ENCODE measurements around the gene ACTR1A.

The ACTR1A gene

GRCh38 chr10:102461187-102462054 is 41.1 kb downstream of the ACTR1A start:
- Histone ChIP-seq H3K4me1 (peaks cover 15% of the 10 kb centered on the region), H2AFZ (peak overlapping the region; percentile 100), H3K9ac (peak overlapping the region; percentile 17), H3K9me3 (ENCODE audit: control insufficient read depth, low read length) (no peaks in the 10 kb centered on the region), H3K4me3 (ENCODE audit: low read depth, low read length) (peak overlapping the region; percentile 59), H3K27ac (no peak overlapping the region), H3K4me2 (ENCODE audit: low read length) (peak overlapping the region; percentile 83), H3K36me3 (ENCODE audit: control insufficient read depth, insufficient read depth, low read length) (no peaks in the 10 kb centered on the region), H3K79me2 (peaks cover 2% of the 10 kb centered on the region), H3K27me3 (ENCODE audit: control insufficient read depth, insufficient read depth, low read length) (no peaks in the 10 kb centered on the region)
- TF ChIP-seq, protein P1, sequence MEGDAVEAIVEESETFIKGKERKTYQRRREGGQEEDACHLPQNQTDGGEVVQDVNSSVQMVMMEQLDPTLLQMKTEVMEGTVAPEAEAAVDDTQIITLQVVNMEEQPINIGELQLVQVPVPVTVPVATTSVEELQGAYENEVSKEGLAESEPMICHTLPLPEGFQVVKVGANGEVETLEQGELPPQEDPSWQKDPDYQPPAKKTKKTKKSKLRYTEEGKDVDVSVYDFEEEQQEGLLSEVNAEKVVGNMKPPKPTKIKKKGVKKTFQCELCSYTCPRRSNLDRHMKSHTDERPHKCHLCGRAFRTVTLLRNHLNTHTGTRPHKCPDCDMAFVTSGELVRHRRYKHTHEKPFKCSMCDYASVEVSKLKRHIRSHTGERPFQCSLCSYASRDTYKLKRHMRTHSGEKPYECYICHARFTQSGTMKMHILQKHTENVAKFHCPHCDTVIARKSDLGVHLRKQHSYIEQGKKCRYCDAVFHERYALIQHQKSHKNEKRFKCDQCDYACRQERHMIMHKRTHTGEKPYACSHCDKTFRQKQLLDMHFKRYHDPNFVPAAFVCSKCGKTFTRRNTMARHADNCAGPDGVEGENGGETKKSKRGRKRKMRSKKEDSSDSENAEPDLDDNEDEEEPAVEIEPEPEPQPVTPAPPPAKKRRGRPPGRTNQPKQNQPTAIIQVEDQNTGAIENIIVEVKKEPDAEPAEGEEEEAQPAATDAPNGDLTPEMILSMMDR (IDR thresholded peaks at IDR 0.05): no peak

DNA sequence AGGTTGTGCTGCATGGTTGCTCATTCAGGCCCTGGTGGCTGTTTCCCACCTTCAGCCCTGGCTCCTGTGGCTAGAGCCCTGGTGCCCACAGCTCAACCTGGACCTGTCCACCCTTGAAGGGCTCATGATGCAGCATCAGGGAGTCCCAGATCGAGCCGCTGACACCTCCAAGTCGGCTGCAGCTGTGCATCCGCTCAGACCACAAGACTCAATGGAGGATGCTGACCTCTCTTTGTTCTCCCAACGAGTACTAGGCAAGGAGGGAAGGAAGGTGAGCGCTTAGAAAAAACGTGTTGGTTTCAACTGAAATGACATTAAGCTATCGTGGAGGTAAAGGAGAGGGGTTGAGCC is 41.7 kb downstream of the ACTR1A start:
- peak overlapping the region; percentile 83 for H3K4me2 ChIP-seq (ENCODE audit: low read length)
- no peaks in the 10 kb centered on the region for H3K36me3 ChIP-seq (ENCODE audit: control insufficient read depth, insufficient read depth, low read length)
- H3K9me3 ChIP-seq (ENCODE audit: control insufficient read depth, low read length): no peaks in the 10 kb centered on the region
- peak overlapping the region; percentile 59 for H3K4me3 ChIP-seq (ENCODE audit: low read depth, low read length)
- no peaks in the 10 kb centered on the region for H3K27me3 ChIP-seq (ENCODE audit: control insufficient read depth, insufficient read depth, low read length)
- H2AFZ ChIP-seq: peak overlapping the region; percentile 100
- H3K79me2 ChIP-seq: peaks cover 2% of the 10 kb centered on the region
- TF ChIP-seq, protein P1 (IDR thresholded peaks at IDR 0.05): no peak
- no peak overlapping the region for H3K27ac ChIP-seq
- no peak overlapping the region for H3K9ac ChIP-seq
- peaks cover 15% of the 10 kb centered on the region for H3K4me1 ChIP-seq

DNA sequence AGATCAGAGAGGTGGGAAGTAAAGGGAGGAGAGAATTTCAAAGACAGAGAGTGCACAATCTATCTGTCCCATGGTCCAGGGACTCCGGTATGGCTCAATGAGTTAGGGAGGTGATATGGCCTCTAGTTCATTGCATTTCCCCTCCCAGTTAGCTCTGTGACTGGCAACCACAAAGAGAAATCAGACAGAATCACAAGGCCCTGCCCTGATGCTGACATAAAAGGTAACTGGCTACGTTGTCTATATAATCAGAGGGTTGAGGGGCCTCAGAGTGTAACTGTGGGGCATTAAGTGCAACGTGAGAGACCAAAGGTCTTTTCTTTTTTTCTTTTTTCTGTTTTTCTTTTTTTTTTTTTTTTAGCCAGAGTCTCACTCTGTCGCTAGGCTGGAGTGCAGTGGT is 43.9 kb downstream of the ACTR1A start:
- Histone ChIP-seq H3K79me2 (peaks cover 2% of the 10 kb centered on the region), H3K9ac (no peak overlapping the region), H3K27ac (no peak overlapping the region), H3K27me3 (ENCODE audit: control insufficient read depth, insufficient read depth, low read length) (no peaks in the 10 kb centered on the region), H3K36me3 (ENCODE audit: control insufficient read depth, insufficient read depth, low read length) (no peaks in the 10 kb centered on the region), H3K4me2 (ENCODE audit: low read length) (no peak overlapping the region), H3K4me3 (ENCODE audit: low read depth, low read length) (no peak overlapping the region), H2AFZ (no peak overlapping the region), H3K4me1 (peaks cover 15% of the 10 kb centered on the region), H3K9me3 (ENCODE audit: control insufficient read depth, low read length) (no peaks in the 10 kb centered on the region)
- TF ChIP-seq, protein P1 (IDR thresholded peaks at IDR 0.05): no peak

DNA sequence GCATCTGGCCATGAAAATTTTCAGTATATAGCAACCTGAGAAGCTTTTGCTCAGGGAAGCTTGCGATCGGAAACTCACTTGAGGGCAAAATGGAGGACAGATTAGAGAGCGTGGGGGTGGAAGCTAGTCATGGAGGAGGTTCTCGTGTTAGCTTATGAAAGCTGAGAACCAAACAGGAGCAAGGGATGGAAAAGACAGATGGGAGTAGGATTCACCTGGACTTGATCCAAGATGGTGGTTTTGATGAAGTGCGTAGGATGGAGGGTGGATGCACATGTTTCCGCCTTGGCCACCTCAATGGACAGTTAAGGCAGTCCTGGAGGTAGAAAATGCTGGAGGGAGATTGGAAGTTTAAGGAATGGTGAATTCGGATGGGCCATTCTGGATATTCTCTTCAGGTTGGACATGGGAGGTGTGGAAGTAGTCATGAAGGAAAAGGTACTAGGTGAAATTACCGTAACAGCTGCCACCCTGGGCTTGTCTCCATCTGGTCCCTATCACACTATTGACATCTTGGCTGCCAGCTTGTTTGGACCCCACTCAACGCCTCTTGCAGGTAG is 44.8 kb downstream of the ACTR1A start:
- peaks cover 2% of the 10 kb centered on the region for H3K79me2 ChIP-seq
- no peaks in the 10 kb centered on the region for H3K27me3 ChIP-seq (ENCODE audit: control insufficient read depth, insufficient read depth, low read length)
- no peak overlapping the region for H3K4me3 ChIP-seq (ENCODE audit: low read depth, low read length)
- no peak overlapping the region for H2AFZ ChIP-seq
- no peak overlapping the region for H3K27ac ChIP-seq
- peaks cover 9% of the 10 kb centered on the region for H3K4me1 ChIP-seq
- TF ChIP-seq, protein P1 (IDR thresholded peaks at IDR 0.05): no peak
- no peaks in the 10 kb centered on the region for H3K36me3 ChIP-seq (ENCODE audit: control insufficient read depth, insufficient read depth, low read length)
- H3K9ac ChIP-seq: no peak overlapping the region
- H3K4me2 ChIP-seq (ENCODE audit: low read length): no peak overlapping the region
- H3K9me3 ChIP-seq (ENCODE audit: control insufficient read depth, low read length): no peaks in the 10 kb centered on the region
